ENCODE data around the gene TLR4. TPM values are rescaled to one million over a fixed set of nuclear protein-coding genes. Genes with fewer than 3 reads are reported as not detected.

The TLR4 gene
- total RNA-seq, 1 donor from 2014 or later: 7.9 TPM

DNA sequence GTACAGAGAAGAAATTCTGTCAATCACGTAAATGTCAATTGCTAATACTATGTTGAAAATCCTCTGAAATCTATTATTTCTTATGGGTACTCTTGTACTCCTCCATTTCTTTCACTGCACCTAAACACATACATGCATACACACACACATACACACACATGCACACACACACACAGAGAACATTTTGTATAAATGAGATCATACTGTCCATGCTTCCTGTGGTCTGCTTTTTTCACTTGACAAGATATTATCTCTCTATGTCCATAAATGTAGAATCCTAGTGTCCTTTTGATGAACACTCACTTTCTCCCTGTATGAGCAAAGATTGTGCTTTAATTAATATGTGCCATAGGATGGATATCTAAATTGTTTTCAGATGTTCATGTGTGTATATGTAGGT lies 32.7 kb upstream of the TLR4 start:
- Mint-ChIP-seq H3K4me1 (ENCODE audit: unreplicated experiment) (no peaks in the 10 kb centered on the region), H3K27ac (ENCODE audit: unreplicated experiment) (no peak overlapping the region), H3K36me3 (ENCODE audit: low read depth, unreplicated experiment) (no peaks in the 10 kb centered on the region), H3K4me3 (ENCODE audit: unreplicated experiment) (no peak overlapping the region), H3K9me3 (ENCODE audit: unreplicated experiment) (no peaks in the 10 kb centered on the region), H3K27me3 (ENCODE audit: unreplicated experiment) (no peaks in the 10 kb centered on the region)
- TF ChIP-seq, protein P1, sequence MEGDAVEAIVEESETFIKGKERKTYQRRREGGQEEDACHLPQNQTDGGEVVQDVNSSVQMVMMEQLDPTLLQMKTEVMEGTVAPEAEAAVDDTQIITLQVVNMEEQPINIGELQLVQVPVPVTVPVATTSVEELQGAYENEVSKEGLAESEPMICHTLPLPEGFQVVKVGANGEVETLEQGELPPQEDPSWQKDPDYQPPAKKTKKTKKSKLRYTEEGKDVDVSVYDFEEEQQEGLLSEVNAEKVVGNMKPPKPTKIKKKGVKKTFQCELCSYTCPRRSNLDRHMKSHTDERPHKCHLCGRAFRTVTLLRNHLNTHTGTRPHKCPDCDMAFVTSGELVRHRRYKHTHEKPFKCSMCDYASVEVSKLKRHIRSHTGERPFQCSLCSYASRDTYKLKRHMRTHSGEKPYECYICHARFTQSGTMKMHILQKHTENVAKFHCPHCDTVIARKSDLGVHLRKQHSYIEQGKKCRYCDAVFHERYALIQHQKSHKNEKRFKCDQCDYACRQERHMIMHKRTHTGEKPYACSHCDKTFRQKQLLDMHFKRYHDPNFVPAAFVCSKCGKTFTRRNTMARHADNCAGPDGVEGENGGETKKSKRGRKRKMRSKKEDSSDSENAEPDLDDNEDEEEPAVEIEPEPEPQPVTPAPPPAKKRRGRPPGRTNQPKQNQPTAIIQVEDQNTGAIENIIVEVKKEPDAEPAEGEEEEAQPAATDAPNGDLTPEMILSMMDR (IDR thresholded peaks at IDR 0.05; ENCODE audit: unreplicated experiment): no peak
- no peak for DNase-seq (ENCODE audit: low spot score)

- no peak for DNase-seq (ENCODE audit: low spot score)
- Mint-ChIP-seq H3K4me1 (ENCODE audit: unreplicated experiment) (no peaks in the 10 kb centered on the region), H3K27ac (ENCODE audit: unreplicated experiment) (no peak overlapping the region), H3K9me3 (ENCODE audit: unreplicated experiment) (no peaks in the 10 kb centered on the region), H3K27me3 (ENCODE audit: unreplicated experiment) (no peaks in the 10 kb centered on the region), H3K4me3 (ENCODE audit: unreplicated experiment) (no peak overlapping the region), H3K36me3 (ENCODE audit: low read depth, unreplicated experiment) (no peaks in the 10 kb centered on the region)
- TF ChIP-seq, protein P1 (IDR thresholded peaks at IDR 0.05; ENCODE audit: unreplicated experiment): no peak
Measured at GRCh38 chr9:117672369-117672768, 31.8 kb upstream of the TLR4 start.

GRCh38 chr9:117677572-117677971 lies 26.6 kb upstream of the TLR4 start:
- TF ChIP-seq, protein P1 (IDR thresholded peaks at IDR 0.05; ENCODE audit: unreplicated experiment): no peak
- no peak overlapping the region for H3K27ac Mint-ChIP-seq (ENCODE audit: unreplicated experiment)
- no peaks in the 10 kb centered on the region for H3K36me3 Mint-ChIP-seq (ENCODE audit: low read depth, unreplicated experiment)
- H3K4me3 Mint-ChIP-seq (ENCODE audit: unreplicated experiment): no peak overlapping the region
- no peaks in the 10 kb centered on the region for H3K4me1 Mint-ChIP-seq (ENCODE audit: unreplicated experiment)
- no peaks in the 10 kb centered on the region for H3K27me3 Mint-ChIP-seq (ENCODE audit: unreplicated experiment)
- no peaks in the 10 kb centered on the region for H3K9me3 Mint-ChIP-seq (ENCODE audit: unreplicated experiment)
- DNase-seq (ENCODE audit: low spot score): no peak

DNA sequence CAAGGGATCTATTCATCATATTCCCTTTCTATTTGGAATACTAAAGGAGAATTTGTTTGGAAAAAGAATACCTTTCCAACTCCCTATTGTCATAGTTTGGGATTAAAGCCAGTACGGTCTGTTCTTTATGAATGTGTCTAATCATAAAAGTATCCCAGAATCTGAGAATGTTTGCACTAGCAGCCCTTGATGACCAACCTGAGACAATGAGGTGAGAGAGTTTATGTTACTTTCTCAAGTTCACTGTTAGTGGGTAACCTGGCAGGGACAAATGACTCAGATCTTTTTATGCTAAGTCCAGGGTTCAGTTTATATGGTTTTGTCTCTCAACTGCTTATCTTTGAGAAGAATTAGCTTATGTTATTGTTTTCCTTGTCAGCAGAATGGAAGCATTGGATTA lies 25.3 kb upstream of the TLR4 start:
- H3K36me3 Mint-ChIP-seq (ENCODE audit: low read depth, unreplicated experiment): no peaks in the 10 kb centered on the region
- TF ChIP-seq, protein P1 (IDR thresholded peaks at IDR 0.05; ENCODE audit: unreplicated experiment): no peak
- H3K4me3 Mint-ChIP-seq (ENCODE audit: unreplicated experiment): no peak overlapping the region
- H3K27me3 Mint-ChIP-seq (ENCODE audit: unreplicated experiment): no peaks in the 10 kb centered on the region
- DNase-seq (ENCODE audit: low spot score): no peak
- no peaks in the 10 kb centered on the region for H3K4me1 Mint-ChIP-seq (ENCODE audit: unreplicated experiment)
- no peak overlapping the region for H3K27ac Mint-ChIP-seq (ENCODE audit: unreplicated experiment)
- H3K9me3 Mint-ChIP-seq (ENCODE audit: unreplicated experiment): no peaks in the 10 kb centered on the region

DNA sequence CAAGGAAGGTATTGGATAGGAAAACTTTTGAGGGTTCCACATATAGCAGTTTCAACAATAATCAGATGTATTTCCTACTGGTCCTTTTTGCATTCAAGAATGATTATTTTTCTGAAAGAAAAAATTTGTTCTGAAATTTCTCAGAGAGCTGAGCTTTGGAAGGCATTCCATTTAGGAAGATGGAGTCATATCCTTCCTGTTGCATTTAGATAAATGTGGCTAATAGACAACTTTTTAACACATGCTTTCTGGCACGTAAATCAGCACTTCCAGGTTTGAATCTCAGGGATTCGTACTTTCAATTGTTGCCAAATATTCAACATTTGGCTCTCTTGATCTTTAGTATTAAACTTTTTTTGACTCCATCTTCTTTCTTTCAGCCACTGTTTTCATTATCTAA lies 24.8 kb upstream of the TLR4 start:
- Mint-ChIP-seq H3K9me3 (ENCODE audit: unreplicated experiment) (no peaks in the 10 kb centered on the region), H3K27me3 (ENCODE audit: unreplicated experiment) (no peaks in the 10 kb centered on the region), H3K27ac (ENCODE audit: unreplicated experiment) (no peak overlapping the region), H3K36me3 (ENCODE audit: low read depth, unreplicated experiment) (no peaks in the 10 kb centered on the region), H3K4me1 (ENCODE audit: unreplicated experiment) (no peaks in the 10 kb centered on the region), H3K4me3 (ENCODE audit: unreplicated experiment) (no peak overlapping the region)
- TF ChIP-seq, protein P1 (IDR thresholded peaks at IDR 0.05; ENCODE audit: unreplicated experiment): no peak
- no peak for DNase-seq (ENCODE audit: low spot score)
